Aorta (tissue), 5 donors: ENCODE measurements around the gene TSPY1. TPM values are rescaled to one million over a fixed set of nuclear protein-coding genes. Genes with fewer than 3 reads are reported as not detected.
"Not testable (repeated sequence)": the region's sequence is repeated elsewhere in the genome, so short reads cannot be mapped to it uniquely, and the experiment has no call there.

Experiments
- ATAC-seq: fragments of 200-7000 bp; cut with Tn5 transposase; one replicate; pipeline ENCODE4 v1.9.1; 2022; ENCODE audit warnings: moderate library complexity; ENCODE audit not compliant: low FRiP score
- DNase-seq, 2 donors: peaks; one replicate each; pipeline ENCODE4 v3.0.0-alpha.2; 2020
- H3K27ac ChIP-seq, 2 donors: one replicate each; pipeline ENCODE4 v1.5.1; 2013; ENCODE audit warnings: low read length in 2 of 2, mild to moderate bottlenecking in 2 of 2, moderate library complexity in 2 of 2, control low read depth in 1 of 2, inconsistent platforms in 1 of 2, low read depth in 1 of 2
- H3K27me3 ChIP-seq, 2 donors: one replicate each; pipeline ENCODE4 v1.6.1; 2013; ENCODE audit warnings: control low read depth in 1 of 2, low read length in 1 of 2, mild to moderate bottlenecking in 1 of 2, moderate library complexity in 1 of 2; ENCODE audit not compliant: insufficient read depth in 2 of 2, control insufficient read depth in 1 of 2
- H3K36me3 ChIP-seq, 2 donors: one replicate each; pipeline ENCODE4 v1.6.1; 2013; ENCODE audit warnings: control low read depth in 1 of 2, low read length in 1 of 2, mild to moderate bottlenecking in 1 of 2; ENCODE audit not compliant: insufficient read depth in 2 of 2, control insufficient read depth in 1 of 2
- H3K4me1 ChIP-seq, 2 donors: one replicate each; pipeline ENCODE4 v1.6.1; 2013; ENCODE audit warnings: low read length in 2 of 2, control low read depth in 1 of 2, mild to moderate bottlenecking in 1 of 2, moderate library complexity in 1 of 2; ENCODE audit not compliant: insufficient read depth in 2 of 2, control insufficient read depth in 1 of 2
- H3K4me3 ChIP-seq, 2 donors: one replicate each; pipeline ENCODE4 v1.5.1; 2013; ENCODE audit warnings: low read length in 2 of 2, control low read depth in 1 of 2, mild to moderate bottlenecking in 1 of 2
- H3K9me3 ChIP-seq: one replicate; pipeline ENCODE4 v1.6.1; 2013; ENCODE audit warnings: mild to moderate bottlenecking, low read length; ENCODE audit not compliant: control insufficient read depth
- WGBS, 2 donors: extraction: QIAGEN DNeasy Blood & Tissue Kit; methylation state at CpG; one replicate each; pipeline ENCODE4 v1.1.7; 2013; 5-methylcytosine and 5-hydroxymethylcytosine counted together
- intact Hi-C, 2 donors: fragments of 100-400 bp; cut with DNase I; formaldehyde crosslinking; loops; one replicate each; pipeline versions ENCODE4 v1.14.2 to v1.15.0; 2022
- long read RNA-seq, 2 donors: library from polyadenylated mRNA; unstranded; transcript quantifications; one replicate each; pipeline ENCODE4 v2.0.0, GENCODE V29; 2020 to 2021
- polyA plus RNA-seq, 2 donors: library from polyadenylated mRNA; stranded (reverse); fragments of 200-250 nt; gene quantifications; one replicate each; pipeline ENCODE4 v1.2.3, GENCODE V29; 2013
- total RNA-seq, 2 donors: library from RNA; stranded (reverse); fragmentation: NEBNext Ultra II Directional; extraction: Animal tissue kit (Norgen Biotek cat#: 25700); gene quantifications; one replicate each; pipeline ENCODE4 v1.2.1, GENCODE V29; 2021
- donor health status: healthy with polysubstance abuse.
- donor health status: Bipolar disorder and iron deficiency.
- donor health status: DM: no; HTN: no; CAD: no.
- donor health status: DM: no; HTN: no; CAD: no.
- donor health status: DM: yes; HTN: yes; CAD: no.

Gene TSPY1, protein sequence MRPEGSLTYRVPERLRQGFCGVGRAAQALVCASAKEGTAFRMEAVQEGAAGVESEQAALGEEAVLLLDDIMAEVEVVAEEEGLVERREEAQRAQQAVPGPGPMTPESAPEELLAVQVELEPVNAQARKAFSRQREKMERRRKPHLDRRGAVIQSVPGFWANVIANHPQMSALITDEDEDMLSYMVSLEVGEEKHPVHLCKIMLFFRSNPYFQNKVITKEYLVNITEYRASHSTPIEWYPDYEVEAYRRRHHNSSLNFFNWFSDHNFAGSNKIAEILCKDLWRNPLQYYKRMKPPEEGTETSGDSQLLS
- total RNA-seq (not detected), polyA plus RNA-seq (not detected)
- long read RNA-seq, donor 1, result 0 reads
- long read RNA-seq, donor 2, result 0 reads

DNA sequence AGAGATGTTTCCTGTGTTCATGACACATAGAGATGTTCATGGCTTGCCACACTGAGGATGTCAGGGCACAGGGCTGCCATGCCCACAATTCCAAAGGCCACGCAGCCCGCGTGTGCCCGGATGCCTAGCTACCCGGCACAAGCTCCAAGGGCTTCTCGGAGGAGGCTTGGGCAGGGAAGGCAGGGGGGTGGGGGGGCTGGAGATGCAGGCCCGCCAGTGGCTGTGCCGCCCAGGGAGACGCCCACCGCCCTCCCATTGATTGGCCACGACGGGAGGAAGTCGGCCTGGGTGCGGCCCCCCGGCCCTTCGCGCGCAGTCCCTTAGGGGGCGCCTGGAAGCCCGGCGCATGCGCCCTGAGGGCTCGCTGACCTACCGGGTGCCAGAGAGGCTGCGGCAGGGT lies at the start of gene TSPY1:
Gene TSPY1, plus strand, starts transcription at position 301 of the 400 bp plus-strand sequence. Its CDS starts 46 bp downstream, at position 347.
- H3K4me1 ChIP-seq, ATAC-seq, DNase-seq, H3K9me3 ChIP-seq, intact Hi-C loops, H3K27ac ChIP-seq, H3K4me3 ChIP-seq, H3K36me3 ChIP-seq, H3K27me3 ChIP-seq: not testable (repeated sequence)
- 87% methylated on average over 12 of the region's 25 CpGs; no CpG with 5 or more reads in 1 of the 2 donors for WGBS, 2 donors

DNA sequence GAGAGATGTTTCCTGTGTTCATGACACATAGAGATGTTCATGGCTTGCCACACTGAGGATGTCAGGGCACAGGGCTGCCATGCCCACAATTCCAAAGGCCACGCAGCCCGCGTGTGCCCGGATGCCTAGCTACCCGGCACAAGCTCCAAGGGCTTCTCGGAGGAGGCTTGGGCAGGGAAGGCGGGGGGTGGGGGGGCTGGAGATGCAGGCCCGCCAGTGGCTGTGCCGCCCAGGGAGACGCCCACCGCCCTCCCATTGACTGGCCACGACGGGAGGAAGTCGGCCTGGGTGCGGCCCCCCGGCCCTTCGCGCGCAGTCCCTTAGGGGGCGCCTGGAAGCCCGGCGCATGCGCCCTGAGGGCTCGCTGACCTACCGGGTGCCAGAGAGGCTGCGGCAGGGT lies 20.2 kb downstream of the TSPY1 start, which contains the start of gene TSPY9:
Gene TSPY9, plus strand, starts transcription at position 301 of the 400 bp plus-strand sequence. Its CDS starts 46 bp downstream, at position 347.
- H3K27me3 ChIP-seq, H3K9me3 ChIP-seq, H3K4me1 ChIP-seq, ATAC-seq, H3K36me3 ChIP-seq, DNase-seq, H3K27ac ChIP-seq, intact Hi-C loops, H3K4me3 ChIP-seq: not testable (repeated sequence)
- no CpG with 5 or more reads among the region's 26 CpGs for WGBS, 2 donors

DNA sequence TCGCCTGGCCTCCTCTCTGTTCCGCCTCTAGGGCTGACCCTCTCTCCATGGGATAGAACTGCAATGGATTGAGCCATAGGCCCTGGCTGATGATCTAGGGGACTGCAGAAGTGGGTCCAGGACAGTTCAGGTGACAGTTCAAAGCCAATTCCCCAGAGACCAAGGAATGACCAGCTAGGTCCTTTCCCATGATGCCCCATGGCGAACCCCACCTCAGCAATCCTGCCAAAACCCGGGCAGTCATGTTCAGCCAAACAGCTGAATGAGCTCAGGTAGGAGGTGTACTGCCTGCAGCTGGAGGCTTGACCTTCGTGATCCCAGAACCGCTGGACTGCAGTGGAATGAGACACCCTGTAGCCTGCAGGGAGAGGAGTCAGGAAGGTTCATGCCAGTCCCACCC lies 37.6 kb downstream of the TSPY1 start:
- H3K27ac ChIP-seq, DNase-seq, H3K36me3 ChIP-seq, H3K4me1 ChIP-seq, H3K27me3 ChIP-seq, H3K9me3 ChIP-seq, ATAC-seq, H3K4me3 ChIP-seq, intact Hi-C loops: not testable (repeated sequence)
- WGBS, 2 donors, result 71% methylated on average over 2 of the region's 6 CpGs; no CpG with 5 or more reads in 1 of the 2 donors

DNA sequence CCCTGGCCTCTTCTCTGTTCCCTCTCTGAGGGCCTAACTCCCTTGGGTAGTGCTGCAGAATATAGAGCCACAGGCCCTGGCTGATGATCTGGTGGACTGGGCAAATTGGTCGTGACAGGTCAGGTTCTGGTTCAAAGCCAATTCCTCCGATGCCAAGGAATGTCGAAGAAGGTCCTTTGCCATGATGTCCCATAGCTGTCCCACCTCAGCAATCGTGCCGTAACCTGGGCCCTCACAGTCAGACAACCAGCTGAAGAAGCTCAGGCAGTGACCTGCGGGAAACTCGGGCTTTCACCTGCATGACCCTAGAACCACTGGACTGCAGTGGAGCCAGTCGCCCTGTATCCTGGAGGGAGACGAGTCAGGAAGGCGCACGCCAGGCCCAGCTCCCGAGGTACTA lies 49.5 kb downstream of the TSPY1 start:
- intact Hi-C loops, H3K27me3 ChIP-seq, H3K36me3 ChIP-seq, H3K4me3 ChIP-seq, ATAC-seq, H3K9me3 ChIP-seq, H3K4me1 ChIP-seq, H3K27ac ChIP-seq, DNase-seq: not testable (repeated sequence)
- WGBS, 2 donors, result 79% methylated on average over 7 of the region's 12 CpGs; no CpG with 5 or more reads in 1 of the 2 donors

Other genes starting within 250 kb of the TSPY1 start
- gene TSPY4, start 129.5 kb upstream of the TSPY1 start, total RNA-seq, result not detected
- gene TSPY4, start 129.5 kb upstream of the TSPY1 start, polyA plus RNA-seq, result not detected
- not detected for gene TSPY8, start 109.2 kb upstream of the TSPY1 start, total RNA-seq
- not detected for gene TSPY8, start 109.2 kb upstream of the TSPY1 start, polyA plus RNA-seq
- not detected for gene TSPY3, start 68.5 kb upstream of the TSPY1 start, total RNA-seq
- gene TSPY3, start 68.5 kb upstream of the TSPY1 start, polyA plus RNA-seq, result not detected
- gene TSPY9, start 20.3 kb downstream of the TSPY1 start, total RNA-seq, result not detected
- gene TSPY9, start 20.3 kb downstream of the TSPY1 start, polyA plus RNA-seq, result not detected
- not detected for gene TSPY10, start 60.9 kb downstream of the TSPY1 start, total RNA-seq
- gene TSPY10, start 60.9 kb downstream of the TSPY1 start, polyA plus RNA-seq, result not detected